Breast epithelium (tissue), 4 donors: Measurements from ENCODE around the gene HNMT. TPM values are rescaled to one million over a fixed set of nuclear protein-coding genes. Genes with fewer than 3 reads are reported as not detected.

Experiments
- DNase-seq, 2 donors: peaks; one replicate each; pipeline ENCODE4 v3.0.0-alpha.2; 2019; ENCODE audit warnings: low spot score in 2 of 2
- H3K27ac ChIP-seq, 2 donors: fragments of 200-600 bp; sonication (generic) in 1 of 2; one replicate each; pipeline ENCODE4 v1.5.1; 2016 to 2019; ENCODE audit warnings: mild to moderate bottlenecking in 1 of 2
- H3K27me3 ChIP-seq, 2 donors: fragments of 200-600 bp; sonication (generic) in 1 of 2; one replicate each; pipeline versions ENCODE4 v1.5.1 to v1.6.0; 2017 to 2019; ENCODE audit warnings: control low read depth in 1 of 2, mild to moderate bottlenecking in 1 of 2
- H3K36me3 ChIP-seq: fragments of 200-600 bp; one replicate; pipeline ENCODE4 v1.5.1; 2019
- H3K4me1 ChIP-seq, 2 donors: fragments of 200-600 bp; sonication (generic); one replicate each; pipeline ENCODE4 v1.5.1; 2016 to 2019; ENCODE audit warnings: control low read depth in 1 of 2
- H3K4me3 ChIP-seq, 3 donors: fragments of 200-600 bp; sonication (generic); 1 replicate in 2 of 3; 2 replicates in 1 of 3; pipeline ENCODE4 v1.5.1; 2016 to 2019; ENCODE audit warnings: mild to moderate bottlenecking in 3 of 3, moderate library complexity in 2 of 3
- H3K9me3 ChIP-seq, 2 donors: fragments of 200-600 bp; sonication (generic) in 1 of 2; one replicate each; pipeline ENCODE4 v1.5.1; 2016 to 2019; ENCODE audit warnings: control low read depth in 1 of 2
- CTCF ChIP-seq, 3 donors: fragments of 450-650 bp; IDR thresholded peaks; one replicate each; pipeline ENCODE4 v1.5.1; 2016 to 2017; ENCODE audit warnings: antibody characterized with exemption in 3 of 3, mild to moderate bottlenecking in 3 of 3, moderate library complexity in 3 of 3
- POLR2A ChIP-seq: fragments of 450-650 bp; IDR thresholded peaks from one replicate; pipeline ENCODE4 v1.6.1; 2016; ENCODE audit warnings: antibody characterized with exemption, mild to moderate bottlenecking, moderate library complexity
- POLR2AphosphoS5 ChIP-seq, 3 donors: sonication (generic); formaldehyde crosslinking; IDR thresholded peaks; one replicate each; pipeline ENCODE4 v1.6.1; 2017; ENCODE audit warnings: antibody characterized with exemption in 3 of 3
- intact Hi-C: fragments of 100-400 bp; cut with DNase I; formaldehyde crosslinking; loops from one replicate; pipeline ENCODE4 v1.15.1; 2023; ENCODE audit warnings: low total_unique reads
- total RNA-seq, 3 donors: library from RNA; depleted of rRNA; stranded (reverse); fragments of >200 nt; gene quantifications; one replicate each; pipeline ENCODE4 v1.1.0, GENCODE V29; 2016

The HNMT gene
- total RNA-seq, 3 donors from 2014 or later: 94.7 to 174 (median 105) TPM

- no peak for TF ChIP-seq CTCF (IDR thresholded peaks at IDR 0.05)
- no peak for TF ChIP-seq POLR2A
- TF ChIP-seq POLR2AphosphoS5 (IDR thresholded peaks at IDR 0.05): no peak
- intact Hi-C loops: no loop called here
- no peaks in the 10 kb centered on the region for H3K27me3 ChIP-seq
- no peaks in the 10 kb centered on the region for H3K4me1 ChIP-seq
- H3K27ac ChIP-seq: no peak overlapping the region
- no peak overlapping the region for H3K4me3 ChIP-seq
- H3K9me3 ChIP-seq: no peaks in the 10 kb centered on the region
- no peaks in the 10 kb centered on the region for H3K36me3 ChIP-seq
- DNase-seq: no peak
These were observed 39.1 kb downstream of the HNMT start for GRCh38 chr2:138003411-138003810.

DNA sequence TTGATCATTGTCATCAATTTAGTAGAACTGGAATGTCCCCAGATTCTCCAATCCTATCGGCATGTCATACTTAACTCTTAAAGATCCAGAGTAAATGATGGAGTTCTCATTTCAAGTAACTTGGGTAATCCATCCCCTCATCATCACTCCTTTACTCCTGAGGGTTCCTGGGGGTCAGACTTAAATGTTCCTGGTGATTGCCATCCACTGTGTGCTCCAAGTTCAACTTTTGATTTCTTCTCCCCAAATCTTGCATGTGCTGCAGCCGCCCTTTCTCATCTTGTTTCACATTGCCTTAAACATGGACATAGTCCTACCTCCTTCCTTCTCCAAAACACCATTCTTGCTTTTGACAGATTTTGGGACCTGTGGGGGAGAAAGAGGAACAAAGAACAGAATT lies 43.2 kb downstream of the HNMT start:
- Histone ChIP-seq H3K36me3 (no peaks in the 10 kb centered on the region), H3K27me3 (no peaks in the 10 kb centered on the region), H3K27ac (no peak overlapping the region), H3K4me3 (no peak overlapping the region), H3K4me1 (no peaks in the 10 kb centered on the region), H3K9me3 (no peaks in the 10 kb centered on the region)
- intact Hi-C loops: no loop called here
- no peak for TF ChIP-seq POLR2AphosphoS5 (IDR thresholded peaks at IDR 0.05)
- no peak for TF ChIP-seq CTCF (IDR thresholded peaks at IDR 0.05)
- no peak for TF ChIP-seq POLR2A
- no peak for DNase-seq

GRCh38 chr2:138009622-138010021 lies 45.3 kb downstream of the HNMT start:
- DNase-seq: no peak
- TF ChIP-seq POLR2A (no peak), CTCF (IDR thresholded peaks at IDR 0.05) (no peak), POLR2AphosphoS5 (IDR thresholded peaks at IDR 0.05) (no peak)
- no peaks in the 10 kb centered on the region for H3K27me3 ChIP-seq
- H3K4me3 ChIP-seq: no peak overlapping the region
- intact Hi-C loops: no loop called here
- H3K9me3 ChIP-seq: no peaks in the 10 kb centered on the region
- H3K4me1 ChIP-seq: no peaks in the 10 kb centered on the region
- H3K36me3 ChIP-seq: no peaks in the 10 kb centered on the region
- H3K27ac ChIP-seq: no peak overlapping the region

GRCh38 chr2:138010890-138011289 lies 46.6 kb downstream of the HNMT start:
- TF ChIP-seq POLR2A: no peak
- TF ChIP-seq CTCF (IDR thresholded peaks at IDR 0.05): no peak
- TF ChIP-seq POLR2AphosphoS5 (IDR thresholded peaks at IDR 0.05): no peak
- DNase-seq: no peak
- H3K4me1 ChIP-seq: no peaks in the 10 kb centered on the region
- no peaks in the 10 kb centered on the region for H3K27me3 ChIP-seq
- H3K9me3 ChIP-seq: no peaks in the 10 kb centered on the region
- H3K4me3 ChIP-seq: no peak overlapping the region
- no peaks in the 10 kb centered on the region for H3K36me3 ChIP-seq
- intact Hi-C loops: no loop called here
- no peak overlapping the region for H3K27ac ChIP-seq

- no peak for DNase-seq
- Histone ChIP-seq H3K9me3 (no peaks in the 10 kb centered on the region), H3K27me3 (no peaks in the 10 kb centered on the region), H3K36me3 (no peaks in the 10 kb centered on the region), H3K4me3 (no peak overlapping the region), H3K27ac (no peak overlapping the region), H3K4me1 (no peaks in the 10 kb centered on the region)
- TF ChIP-seq POLR2AphosphoS5 (IDR thresholded peaks at IDR 0.05) (no peak), CTCF (IDR thresholded peaks at IDR 0.05) (no peak), POLR2A (no peak)
- intact Hi-C loops: no loop called here
These were observed 47.8 kb downstream of the HNMT start for GRCh38 chr2:138012082-138012481.
